H1 (cell line): ENCODE results near the gene BABAM2. TPM values are rescaled to one million over a fixed set of nuclear protein-coding genes. Genes with fewer than 3 reads are reported as not detected.
A peak's percentile ranks its signal among the peaks of the same experiment; 100 is the strongest.

Experiments used
- CTCF ChIA-PET: fragments of 300-600 bp; sonication (Branson Sonifier 250); formaldehyde crosslinking; loops from one replicate; lab custom pipeline; 2021; ENCODE audit not compliant: partially characterized antibody; lab: Charles Lee
- POLR2A ChIA-PET: fragments of 300-600 bp; sonication (Branson Sonifier 250); formaldehyde crosslinking; loops from one replicate; lab custom pipeline; 2021; ENCODE audit warnings: inconsistent platforms; ENCODE audit not compliant: partially characterized antibody; lab: Charles Lee
- DNase-seq, 2 experiments: peaks; one replicate each; pipeline versions ENCODE4 v3.0.0 to v3.0.0-alpha.2; 2010 to 2022; ENCODE audit warnings: low spot score in 2 of 2, low read depth in 1 of 2, mixed read lengths in 1 of 2
- FAIRE-seq: peaks from 2 replicates; lab custom pipeline; 2011; peaks lifted over from hg19 to GRCh38; lab: Jason Lieb, UNC
- H2AFZ ChIP-seq: 2 replicates; pipeline ENCODE4 v1.8.1; 2012; ENCODE audit warnings: low read length, inconsistent platforms
- H2AK5ac ChIP-seq: 2 replicates; pipeline ENCODE4 v1.6.1; 2013; ENCODE audit warnings: low read depth, low read length
- H2BK120ac ChIP-seq: replicated peaks from 2 replicates; pipeline ENCODE3; 2013; ENCODE audit warnings: low read depth, low read length, inconsistent platforms
- H2BK12ac ChIP-seq: 2 replicates; pipeline ENCODE4 v1.6.1; 2013; ENCODE audit warnings: low read depth, low read length
- H2BK15ac ChIP-seq: 2 replicates; pipeline ENCODE4 v1.6.1; 2013; ENCODE audit warnings: low read length
- H2BK20ac ChIP-seq: 2 replicates; pipeline ENCODE4 v1.6.1; 2013; ENCODE audit warnings: low read length
- H2BK5ac ChIP-seq: 2 replicates; pipeline ENCODE4 v1.6.1; 2013; ENCODE audit warnings: low read depth, low read length
- H3K14ac ChIP-seq: 2 replicates; pipeline ENCODE4 v1.6.1; 2013; ENCODE audit warnings: inconsistent platforms; ENCODE audit not compliant: insufficient read length
- H3K18ac ChIP-seq: 2 replicates; pipeline ENCODE4 v1.6.1; 2013; ENCODE audit warnings: low read length; ENCODE audit errors: extremely low read depth
- H3K23ac ChIP-seq: 2 replicates; pipeline ENCODE4 v1.6.1; 2013; ENCODE audit warnings: inconsistent platforms; ENCODE audit not compliant: insufficient read length
- H3K23me2 ChIP-seq: 2 replicates; pipeline ENCODE4 v1.6.1; 2013; ENCODE audit warnings: low read depth, low read length
- H3K27ac ChIP-seq: 2 replicates; pipeline ENCODE4 v1.6.1; 2011; ENCODE audit warnings: low read depth, low read length, inconsistent platforms
- H3K27me3 ChIP-seq, 4 experiments: replicated peaks in 1 of 4; 1 replicate in 1 of 4; 2 replicates in 3 of 4; pipeline versions ENCODE4 v1.6.1 to v1.8.1; 2011 to 2013; ENCODE audit warnings: low read length in 3 of 4, mild to moderate bottlenecking in 3 of 4, inconsistent platforms in 2 of 4, mixed read lengths in 2 of 4, moderate library complexity in 1 of 4; ENCODE audit not compliant: control insufficient read depth in 3 of 4, insufficient read depth in 3 of 4; ENCODE audit errors: extremely low read depth in 1 of 4
- H3K36me3 ChIP-seq, 4 experiments: 2 replicates each; pipeline versions ENCODE4 v1.6.1 to v1.8.1; 2011 to 2013; ENCODE audit warnings: mild to moderate bottlenecking in 4 of 4, low read length in 3 of 4, moderate library complexity in 2 of 4, control low read depth in 1 of 4, inconsistent platforms in 1 of 4; ENCODE audit not compliant: insufficient read depth in 4 of 4, control insufficient read depth in 2 of 4
- H3K4ac ChIP-seq: replicated peaks from 2 replicates; pipeline ENCODE3; 2013; ENCODE audit warnings: low read length, low read depth, mixed read lengths, inconsistent platforms; ENCODE audit not compliant: insufficient read length
- H3K4me1 ChIP-seq, 4 experiments: replicated peaks in 1 of 4; 1 replicate in 1 of 4; 2 replicates in 3 of 4; pipeline versions ENCODE4 v1.6.1 to v1.8.1; 2011 to 2013; ENCODE audit warnings: low read length in 3 of 4, inconsistent platforms in 2 of 4, mixed read lengths in 1 of 4; ENCODE audit not compliant: insufficient read depth in 4 of 4, control insufficient read depth in 3 of 4
- H3K4me2 ChIP-seq, 2 experiments: 2 replicates each; pipeline versions ENCODE4 v1.6.1 to v1.8.1; 2011 to 2013; ENCODE audit warnings: low read depth in 2 of 2, low read length in 2 of 2, control low read depth in 1 of 2, inconsistent platforms in 1 of 2, mild to moderate bottlenecking in 1 of 2; ENCODE audit not compliant: insufficient read depth in 1 of 2
- H3K4me3 ChIP-seq, 4 experiments: fragments of 200-600, 300-600 bp in 1 of 4; sonication (generic), shearing (Covaris generic), sonication (Bioruptor Twin) in 1 of 4; 2 replicates each; pipeline versions ENCODE4 v1.5.1 to v1.8.1; 2011 to 2016; ENCODE audit warnings: low read length in 4 of 4, low read depth in 3 of 4, control low read depth in 2 of 4, inconsistent platforms in 2 of 4, mild to moderate bottlenecking in 2 of 4, mixed read lengths in 1 of 4, moderate library complexity in 1 of 4; ENCODE audit not compliant: insufficient read depth in 2 of 4; ENCODE audit errors: extremely low read depth in 1 of 4
- H3K56ac ChIP-seq: replicated peaks from 2 replicates; pipeline ENCODE3; 2013; ENCODE audit warnings: low read depth, mild to moderate bottlenecking, mixed read lengths, low read length, inconsistent platforms; ENCODE audit not compliant: insufficient read length
- H3K79me1 ChIP-seq: 2 replicates; pipeline ENCODE4 v1.6.1; 2013; ENCODE audit warnings: low read depth, low read length, control low read depth
- H3K79me2 ChIP-seq, 2 experiments: 2 replicates each; pipeline versions ENCODE4 v1.6.1 to v1.8.1; 2012 to 2013; ENCODE audit warnings: low read length in 2 of 2, mild to moderate bottlenecking in 2 of 2, inconsistent platforms in 1 of 2; ENCODE audit not compliant: insufficient read depth in 2 of 2, control insufficient read depth in 1 of 2
- H3K9ac ChIP-seq, 4 experiments: replicated peaks in 1 of 4; 1 replicate in 1 of 4; 2 replicates in 3 of 4; pipeline versions ENCODE4 v1.6.1 to v1.8.1; 2011 to 2013; ENCODE audit warnings: low read depth in 3 of 4, low read length in 3 of 4, control low read depth in 2 of 4, mild to moderate bottlenecking in 2 of 4, moderate library complexity in 2 of 4, inconsistent platforms in 1 of 4; ENCODE audit errors: extremely low read depth in 1 of 4
- H3K9me3 ChIP-seq, 2 experiments: 2 replicates each; pipeline versions ENCODE4 v1.6.1 to v1.8.1; 2012 to 2013; ENCODE audit warnings: mild to moderate bottlenecking in 2 of 2, moderate library complexity in 2 of 2, control low read depth in 1 of 2, inconsistent platforms in 1 of 2, low read depth in 1 of 2, low read length in 1 of 2, mixed read lengths in 1 of 2; ENCODE audit not compliant: insufficient read depth in 2 of 2
- H4K20me1 ChIP-seq, 2 experiments: replicated peaks in 1 of 2; 2 replicates each; pipeline versions ENCODE3 to v1.8.1; 2011 to 2013; ENCODE audit warnings: inconsistent platforms in 2 of 2, low read length in 2 of 2, mild to moderate bottlenecking in 1 of 2; ENCODE audit not compliant: insufficient read depth in 2 of 2, control insufficient read depth in 1 of 2
- H4K5ac ChIP-seq: 2 replicates; pipeline ENCODE4 v1.6.1; 2013; ENCODE audit warnings: low read length, low read depth, mixed read lengths, inconsistent platforms; ENCODE audit not compliant: insufficient read length
- H4K8ac ChIP-seq: 2 replicates; pipeline ENCODE4 v1.8.0; 2013; ENCODE audit warnings: mild to moderate bottlenecking, moderate library complexity, low read length, inconsistent platforms; ENCODE audit not compliant: insufficient read depth; ENCODE audit errors: extremely low read depth
- H4K91ac ChIP-seq: replicated peaks from 2 replicates; pipeline ENCODE3; 2013; ENCODE audit warnings: low read length, mixed read lengths, inconsistent platforms; ENCODE audit not compliant: insufficient read length
- CREB1 ChIP-seq: IDR thresholded peaks from 2 replicates; pipeline ENCODE4 v1.6.1; 2012; ENCODE audit warnings: inconsistent platforms
- MAFK ChIP-seq: IDR thresholded peaks from 2 replicates; pipeline ENCODE4 v1.6.1; 2012; ENCODE audit warnings: low read depth, mild to moderate bottlenecking, improper control_type of control experiment, low read length
- POLR2A ChIP-seq, 2 experiments: IDR thresholded peaks; 1 replicate in 1 of 2; 2 replicates in 1 of 2; pipeline ENCODE4 v1.6.1; 2011; ENCODE audit warnings: low read depth in 2 of 2, low read length in 2 of 2, mild to moderate bottlenecking in 2 of 2; ENCODE audit errors: control extremely low read depth in 1 of 2
- POLR2AphosphoS5 ChIP-seq: IDR thresholded peaks from 2 replicates; pipeline ENCODE4 v1.6.1; 2011; ENCODE audit warnings: low read depth, low read length
- RFX5 ChIP-seq: IDR thresholded peaks from 2 replicates; pipeline ENCODE4 v1.6.1; 2011; ENCODE audit warnings: low read depth, low read length, improper control_type of control experiment, borderline replicate concordance
- SIX5 ChIP-seq: IDR thresholded peaks from 2 replicates; pipeline ENCODE4 v1.6.1; 2011; ENCODE audit warnings: mild to moderate bottlenecking, low read depth, low read length
- WGBS, 2 experiments: shearing (Covaris generic) in 1 of 2; methylation state at CpG; one replicate each; pipeline versions ENCODE4 v1.1.6 to v1.1.7; 2013 to 2015; ENCODE audit warnings: low lambda C conversion rate in 2 of 2, mixed read lengths in 2 of 2, inconsistent platforms in 1 of 2, low coverage in 1 of 2, missing lambda C conversion rate in 1 of 2; ENCODE audit not compliant: insufficient replicate concordance in 2 of 2, insufficient coverage in 1 of 2, insufficient read length in 1 of 2; ENCODE audit errors: extremely low coverage in 1 of 2, missing lambda C conversion rate in 1 of 2; 5-methylcytosine and 5-hydroxymethylcytosine counted together
- polyA plus RNA-seq, 7 experiments: library from polyadenylated mRNA; depleted of rRNA in 3 of 7; stranded (reverse) in 5 of 7; unstranded in 2 of 7; fragments of >200 nt in 5 of 7; fragments of 200-250 nt in 2 of 7; gene quantifications; 1 replicate in 5 of 7; 2 replicates in 1 of 7; 4 replicates in 1 of 7; pipeline versions ENCODE4 v1.2.1 to v1.2.3, GENCODE V29; 2011 to 2013; ENCODE audit warnings: missing spikeins in 2 of 7, mixed read lengths in 2 of 7
- total RNA-seq: library from RNA; stranded (reverse); fragmentation: NEBNext Ultra II Directional; extraction: Animal tissue kit (Norgen Biotek cat#: 25700); gene quantifications from 2 replicates; pipeline ENCODE4 v1.2.1, GENCODE V29; 2021
- TF ChIP-seq, protein P1 (sequence below): IDR thresholded peaks from 2 replicates; pipeline ENCODE4 v1.6.1; 2012; ENCODE audit warnings: low read length, inconsistent platforms

The BABAM2 gene
- total and polyA plus RNA-seq, 2 of the 8 experiments (the other 6 are each of a cell fraction or from before 2014, with no cell fraction given) = 15.8 to 20.9 TPM

DNA sequence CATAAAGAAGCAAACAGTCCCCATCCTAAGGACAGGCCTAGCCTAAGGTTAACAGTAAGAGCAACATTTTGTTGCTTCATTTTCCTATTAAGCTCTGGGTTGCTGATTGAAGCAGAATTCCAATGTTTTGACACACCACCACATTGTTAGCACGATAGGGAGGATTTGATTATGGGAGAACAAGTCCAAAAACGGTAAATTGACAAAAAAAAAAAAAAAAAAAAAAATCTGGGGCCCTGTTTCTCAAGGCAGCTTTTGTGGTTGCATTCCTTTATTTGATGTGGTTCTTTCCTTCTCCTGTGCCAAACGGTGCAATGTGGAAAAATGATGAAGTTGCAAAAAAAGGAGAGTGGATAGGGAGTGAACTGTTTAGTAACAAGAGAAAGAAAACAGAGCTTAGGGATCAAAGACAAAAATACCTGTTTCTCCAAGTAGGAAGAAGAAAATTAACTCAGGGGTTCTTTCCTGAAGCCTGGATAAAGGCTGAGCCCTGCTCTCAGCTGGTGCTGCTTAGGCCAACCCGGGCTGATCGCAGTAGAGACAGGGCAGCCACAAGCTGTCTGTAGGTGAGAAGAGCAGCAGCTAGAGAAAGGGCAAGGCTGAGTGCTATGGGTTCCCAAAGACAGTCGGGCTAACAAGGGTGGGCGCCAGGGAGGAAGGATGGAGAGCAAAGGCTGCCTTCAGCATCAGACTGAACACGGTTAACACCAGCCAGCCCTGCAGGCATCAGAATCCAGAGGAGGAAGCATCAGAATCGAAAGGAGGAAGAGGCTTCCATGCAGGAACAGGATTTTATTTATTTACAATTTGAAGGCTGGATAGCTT is 334.3 kb downstream of the BABAM2 start:
- no peak overlapping the region for H2BK15ac ChIP-seq
- CTCF ChIA-PET = interaction anchor here (1.1 to 1.2 kb wide), 2 partner anchors 15 to 39 kb away, joined by 3 read pairs; no protein-coding TSS in a partner anchor
- H3K56ac ChIP-seq = no peak overlapping the region

More for the DNA sequence above, 334.3 kb downstream of the BABAM2 start:
- Histone ChIP-seq H3K14ac (no peak overlapping the region), H3K23ac (no peak overlapping the region), H3K4me1 (peaks cover 0 to 6% (median 0%) of the 10 kb centered on the region in 4 experiments; a peak in 1 of 7 replicates), H2BK20ac (no peak overlapping the region), H3K27ac (no peak overlapping the region), H4K91ac (no peak overlapping the region), H2BK12ac (no peak overlapping the region), H3K9me3 (no peaks in the 10 kb centered on the region), H2BK5ac (no peak overlapping the region), H4K8ac (no peak overlapping the region), H3K4ac (no peak overlapping the region), H3K36me3 (no peaks in the 10 kb centered on the region), H3K27me3 (no peaks in the 10 kb centered on the region), H4K5ac (no peak overlapping the region), H2BK120ac (no peak overlapping the region), H3K23me2 (no peaks in the 10 kb centered on the region), H2AK5ac (no peak overlapping the region), H3K9ac (no peak overlapping the region), H3K4me2 (no peak overlapping the region), H3K4me3 (no peak overlapping the region), H3K79me1 (no peaks in the 10 kb centered on the region), H2AFZ (no peak overlapping the region), H3K18ac (no peak overlapping the region), H3K79me2 (no peaks in the 10 kb centered on the region), H4K20me1 (no peaks in the 10 kb centered on the region)
- POLR2A ChIA-PET = no interaction called here
- WGBS, 2 experiments = 85% methylated on average over 9 of the region's 9 CpGs; no CpG with 5 or more reads in 1 of the 2 experiments
- FAIRE-seq (no peak), DNase-seq (no peak)
- TF ChIP-seq, protein P1, sequence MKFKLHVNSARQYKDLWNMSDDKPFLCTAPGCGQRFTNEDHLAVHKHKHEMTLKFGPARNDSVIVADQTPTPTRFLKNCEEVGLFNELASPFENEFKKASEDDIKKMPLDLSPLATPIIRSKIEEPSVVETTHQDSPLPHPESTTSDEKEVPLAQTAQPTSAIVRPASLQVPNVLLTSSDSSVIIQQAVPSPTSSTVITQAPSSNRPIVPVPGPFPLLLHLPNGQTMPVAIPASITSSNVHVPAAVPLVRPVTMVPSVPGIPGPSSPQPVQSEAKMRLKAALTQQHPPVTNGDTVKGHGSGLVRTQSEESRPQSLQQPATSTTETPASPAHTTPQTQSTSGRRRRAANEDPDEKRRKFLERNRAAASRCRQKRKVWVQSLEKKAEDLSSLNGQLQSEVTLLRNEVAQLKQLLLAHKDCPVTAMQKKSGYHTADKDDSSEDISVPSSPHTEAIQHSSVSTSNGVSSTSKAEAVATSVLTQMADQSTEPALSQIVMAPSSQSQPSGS = no peak
- TF ChIP-seq MAFK = peak; percentile 11; the same call in 1 of the 2 replicates
- TF ChIP-seq POLR2A (IDR thresholded peaks at IDR 0.05; ENCODE audit: control extremely low read depth in 1 of 2, low read depth in 2 of 2, low read length in 2 of 2) = no peak
- no peak for TF ChIP-seq RFX5
- no peak for TF ChIP-seq SIX5
- TF ChIP-seq CREB1 = no peak
- TF ChIP-seq POLR2AphosphoS5 = no peak
